Tongue (tissue), 2 donors: Measurements from ENCODE around the gene LUC7L. TPM values are rescaled to one million over a fixed set of nuclear protein-coding genes. Genes with fewer than 3 reads are reported as not detected.
A peak's percentile ranks its signal among the peaks of the same experiment; 100 is the strongest.
"Not testable (repeated sequence)": the region's sequence is repeated elsewhere in the genome, so short reads cannot be mapped to it uniquely, and the experiment has no call there.

Source experiments
- DNase-seq: peaks from one replicate; pipeline ENCODE4 v3.0.0-alpha.2; 2015
- total RNA-seq: library from RNA; depleted of rRNA; stranded (reverse); fragments of >200 nt; gene quantifications from one replicate; pipeline ENCODE4 v1.2.3, GENCODE V29; 2014

The LUC7L gene
- total RNA-seq, 1 donor from 2014 or later, result 60.5 TPM

DNA sequence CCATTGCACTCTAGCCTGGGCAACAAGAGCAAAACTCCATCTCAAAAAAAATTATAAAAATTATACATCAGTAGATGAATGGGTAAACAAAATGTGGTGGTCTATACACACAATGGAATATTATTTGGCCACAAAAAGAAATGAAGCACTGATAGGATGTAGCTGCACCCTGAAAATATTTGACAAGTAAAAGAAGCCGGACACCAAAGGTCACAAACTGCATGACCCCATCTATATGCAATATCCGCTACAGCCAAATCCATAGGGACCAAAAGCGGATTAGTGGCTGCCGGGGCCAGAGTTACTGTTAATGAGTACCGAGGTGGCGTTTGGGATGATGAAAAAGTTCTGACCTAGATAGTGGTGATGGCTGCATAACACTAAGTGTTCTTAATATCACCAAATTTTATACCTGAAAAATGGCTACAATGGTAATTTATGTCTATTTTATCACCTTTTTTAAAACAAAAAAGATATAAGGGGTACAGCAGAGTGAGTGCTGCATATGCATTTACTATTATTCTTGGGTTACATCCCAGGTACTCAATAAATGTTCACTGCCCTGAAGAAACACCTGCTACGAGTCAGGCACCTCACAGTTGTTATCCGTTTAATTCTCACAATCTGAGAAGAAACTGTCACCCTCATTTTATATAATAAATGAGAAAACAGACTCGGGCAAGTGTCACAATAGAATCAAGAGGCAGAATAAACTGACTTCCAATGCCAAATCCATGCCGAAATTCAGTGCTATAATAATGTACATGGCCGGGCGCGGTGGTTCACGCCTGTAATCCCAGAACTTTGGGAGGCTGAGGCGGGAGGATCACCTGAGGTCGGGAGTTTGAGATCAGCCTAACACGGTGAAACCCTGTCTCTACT, 49.8 kb downstream of the LUC7L start:
- DNase-seq, result no peak

DNA sequence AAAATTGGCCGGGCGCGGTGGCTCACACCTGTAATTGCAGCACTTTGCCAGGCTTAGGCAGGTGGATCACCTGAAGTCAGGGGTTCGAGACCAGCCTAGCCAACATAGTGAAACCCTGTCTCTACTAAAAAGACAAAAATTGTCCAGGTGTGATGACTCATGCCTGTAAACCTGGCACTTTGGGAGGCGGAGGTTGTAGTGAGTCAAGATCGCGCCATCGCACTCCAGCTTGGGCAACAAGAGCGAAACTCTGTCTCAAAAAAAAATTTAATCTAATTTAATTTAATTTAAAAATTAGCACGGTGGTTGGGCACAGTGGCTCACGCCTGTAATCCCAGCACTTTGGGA, 50.6 kb downstream of the LUC7L start:
- no peak for DNase-seq

DNA sequence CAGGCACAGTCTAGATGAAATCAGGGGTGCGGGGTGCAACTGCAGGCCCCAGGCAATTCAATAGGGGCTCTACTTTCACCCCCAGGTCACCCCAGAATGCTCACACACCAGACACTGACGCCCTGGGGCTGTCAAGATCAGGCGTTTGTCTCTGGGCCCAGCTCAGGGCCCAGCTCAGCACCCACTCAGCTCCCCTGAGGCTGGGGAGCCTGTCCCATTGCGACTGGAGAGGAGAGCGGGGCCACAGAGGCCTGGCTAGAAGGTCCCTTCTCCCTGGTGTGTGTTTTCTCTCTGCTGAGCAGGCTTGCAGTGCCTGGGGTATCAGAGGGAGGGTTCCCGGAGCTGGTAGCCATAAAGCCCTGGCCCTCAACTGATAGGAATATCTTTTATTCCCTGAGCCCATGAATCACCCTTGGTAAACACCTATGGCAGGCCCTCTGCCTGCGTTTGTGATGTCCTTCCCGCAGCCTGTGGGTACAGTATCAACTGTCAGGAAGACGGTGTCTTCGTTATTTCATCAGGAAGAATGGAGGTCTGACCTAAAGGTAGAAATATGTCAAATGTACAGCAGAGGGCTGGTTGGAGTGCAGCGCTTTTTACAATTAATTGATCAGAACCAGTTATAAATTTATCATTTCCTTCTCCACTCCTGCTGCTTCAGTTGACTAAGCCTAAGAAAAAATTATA, 51.1 kb downstream of the LUC7L start:
- no peak for DNase-seq

DNA sequence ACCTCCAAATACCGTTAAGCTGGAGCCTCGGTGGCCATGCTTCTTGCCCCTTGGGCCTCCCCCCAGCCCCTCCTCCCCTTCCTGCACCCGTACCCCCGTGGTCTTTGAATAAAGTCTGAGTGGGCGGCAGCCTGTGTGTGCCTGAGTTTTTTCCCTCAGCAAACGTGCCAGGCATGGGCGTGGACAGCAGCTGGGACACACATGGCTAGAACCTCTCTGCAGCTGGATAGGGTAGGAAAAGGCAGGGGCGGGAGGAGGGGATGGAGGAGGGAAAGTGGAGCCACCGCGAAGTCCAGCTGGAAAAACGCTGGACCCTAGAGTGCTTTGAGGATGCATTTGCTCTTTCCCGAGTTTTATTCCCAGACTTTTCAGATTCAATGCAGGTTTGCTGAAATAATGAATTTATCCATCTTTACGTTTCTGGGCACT, 51.8 kb downstream of the LUC7L start:
- DNase-seq, result peak; percentile 79

DNA sequence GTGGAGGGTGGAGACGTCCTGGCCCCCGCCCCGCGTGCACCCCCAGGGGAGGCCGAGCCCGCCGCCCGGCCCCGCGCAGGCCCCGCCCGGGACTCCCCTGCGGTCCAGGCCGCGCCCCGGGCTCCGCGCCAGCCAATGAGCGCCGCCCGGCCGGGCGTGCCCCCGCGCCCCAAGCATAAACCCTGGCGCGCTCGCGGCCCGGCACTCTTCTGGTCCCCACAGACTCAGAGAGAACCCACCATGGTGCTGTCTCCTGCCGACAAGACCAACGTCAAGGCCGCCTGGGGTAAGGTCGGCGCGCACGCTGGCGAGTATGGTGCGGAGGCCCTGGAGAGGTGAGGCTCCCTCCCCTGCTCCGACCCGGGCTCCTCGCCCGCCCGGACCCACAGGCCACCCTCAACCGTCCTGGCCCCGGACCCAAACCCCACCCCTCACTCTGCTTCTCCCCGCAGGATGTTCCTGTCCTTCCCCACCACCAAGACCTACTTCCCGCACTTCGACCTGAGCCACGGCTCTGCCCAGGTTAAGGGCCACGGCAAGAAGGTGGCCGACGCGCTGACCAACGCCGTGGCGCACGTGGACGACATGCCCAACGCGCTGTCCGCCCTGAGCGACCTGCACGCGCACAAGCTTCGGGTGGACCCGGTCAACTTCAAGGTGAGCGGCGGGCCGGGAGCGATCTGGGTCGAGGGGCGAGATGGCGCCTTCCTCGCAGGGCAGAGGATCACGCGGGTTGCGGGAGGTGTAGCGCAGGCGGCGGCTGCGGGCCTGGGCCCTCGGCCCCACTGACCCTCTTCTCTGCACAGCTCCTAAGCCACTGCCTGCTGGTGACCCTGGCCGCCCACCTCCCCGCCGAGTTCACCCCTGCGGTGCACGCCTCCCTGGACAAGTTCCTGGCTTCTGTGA, 52.5 kb downstream of the LUC7L start, which contains the start of gene HBA1:
Gene HBA1, plus strand, starts transcription at position 204 of the 906 bp plus-strand sequence. Its CDS starts 37 bp downstream, at position 241.
- DNase-seq, result not testable (repeated sequence)

DNA sequence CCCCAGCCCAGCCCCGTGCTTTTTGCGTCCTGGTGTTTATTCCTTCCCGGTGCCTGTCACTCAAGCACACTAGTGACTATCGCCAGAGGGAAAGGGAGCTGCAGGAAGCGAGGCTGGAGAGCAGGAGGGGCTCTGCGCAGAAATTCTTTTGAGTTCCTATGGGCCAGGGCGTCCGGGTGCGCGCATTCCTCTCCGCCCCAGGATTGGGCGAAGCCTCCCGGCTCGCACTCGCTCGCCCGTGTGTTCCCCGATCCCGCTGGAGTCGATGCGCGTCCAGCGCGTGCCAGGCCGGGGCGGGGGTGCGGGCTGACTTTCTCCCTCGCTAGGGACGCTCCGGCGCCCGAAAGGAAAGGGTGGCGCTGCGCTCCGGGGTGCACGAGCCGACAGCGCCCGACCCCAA, 53.2 kb downstream of the LUC7L start:
- not testable (repeated sequence) for DNase-seq

DNA sequence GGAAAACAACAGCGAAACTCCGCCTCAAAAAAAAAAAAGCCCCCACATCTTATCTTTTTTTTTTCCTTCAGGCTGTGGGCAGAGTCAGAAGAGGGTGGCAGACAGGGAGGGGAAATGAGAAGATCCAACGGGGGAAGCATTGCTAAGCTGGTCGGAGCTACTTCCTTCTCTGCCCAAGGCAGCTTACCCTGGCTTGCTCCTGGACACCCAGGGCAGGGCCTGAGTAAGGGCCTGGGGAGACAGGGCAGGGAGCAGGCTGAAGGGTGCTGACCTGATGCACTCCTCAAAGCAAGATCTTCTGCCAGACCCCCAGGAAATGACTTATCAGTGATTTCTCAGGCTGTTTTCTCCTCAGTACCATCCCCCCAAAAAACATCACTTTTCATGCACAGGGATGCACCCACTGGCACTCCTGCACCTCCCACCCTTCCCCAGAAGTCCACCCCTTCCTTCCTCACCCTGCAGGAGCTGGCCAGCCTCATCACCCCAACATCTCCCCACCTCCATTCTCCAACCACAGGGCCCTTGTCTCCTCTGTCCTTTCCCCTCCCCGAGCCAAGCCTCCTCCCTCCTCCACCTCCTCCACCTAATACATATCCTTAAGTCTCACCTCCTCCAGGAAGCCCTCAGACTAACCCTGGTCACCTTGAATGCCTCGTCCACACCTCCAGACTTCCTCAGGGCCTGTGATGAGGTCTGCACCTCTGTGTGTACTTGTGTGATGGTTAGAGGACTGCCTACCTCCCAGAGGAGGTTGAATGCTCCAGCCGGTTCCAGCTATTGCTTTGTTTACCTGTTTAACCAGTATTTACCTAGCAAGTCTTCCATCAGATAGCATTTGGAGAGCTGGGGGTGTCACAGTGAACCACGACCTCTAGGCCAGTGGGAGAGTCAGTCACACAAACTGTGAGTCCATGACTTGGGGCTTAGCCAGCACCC, 54.0 kb downstream of the LUC7L start:
- no peak for DNase-seq

DNA sequence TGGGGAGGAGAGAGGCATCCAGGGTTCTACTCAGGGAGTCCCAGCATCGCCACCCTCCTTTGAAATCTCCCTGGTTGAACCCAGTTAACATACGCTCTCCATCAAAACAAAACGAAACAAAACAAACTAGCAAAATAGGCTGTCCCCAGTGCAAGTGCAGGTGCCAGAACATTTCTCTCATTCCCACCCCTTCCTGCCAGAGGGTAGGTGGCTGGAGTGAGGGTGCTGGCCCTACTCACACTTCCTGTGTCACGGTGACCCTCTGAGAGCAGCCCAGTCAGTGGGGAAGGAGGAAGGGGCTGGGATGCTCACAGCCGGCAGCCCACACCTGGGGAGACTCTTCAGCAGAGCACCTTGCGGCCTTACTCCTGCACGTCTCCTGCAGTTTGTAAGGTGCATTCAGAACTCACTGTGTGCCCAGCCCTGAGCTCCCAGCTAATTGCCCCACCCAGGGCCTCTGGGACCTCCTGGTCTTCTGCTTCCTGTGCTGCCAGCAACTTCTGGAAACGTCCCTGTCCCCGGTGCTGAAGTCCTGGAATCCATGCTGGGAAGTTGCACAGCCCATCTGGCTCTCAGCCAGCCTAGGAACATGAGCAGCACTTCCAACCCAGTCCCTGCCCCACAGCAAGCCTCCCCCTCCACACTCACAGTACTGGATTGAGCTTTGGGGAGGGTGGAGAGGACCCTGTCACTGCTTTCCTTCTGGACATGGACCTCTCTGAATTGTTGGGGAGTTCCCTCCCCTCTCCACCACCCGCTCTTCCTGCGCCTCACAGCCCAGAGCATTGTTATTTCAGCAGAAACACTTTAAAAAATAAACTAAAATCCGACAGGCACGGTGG, 55.1 kb downstream of the LUC7L start:
- DNase-seq, result peak; percentile 60

DNA sequence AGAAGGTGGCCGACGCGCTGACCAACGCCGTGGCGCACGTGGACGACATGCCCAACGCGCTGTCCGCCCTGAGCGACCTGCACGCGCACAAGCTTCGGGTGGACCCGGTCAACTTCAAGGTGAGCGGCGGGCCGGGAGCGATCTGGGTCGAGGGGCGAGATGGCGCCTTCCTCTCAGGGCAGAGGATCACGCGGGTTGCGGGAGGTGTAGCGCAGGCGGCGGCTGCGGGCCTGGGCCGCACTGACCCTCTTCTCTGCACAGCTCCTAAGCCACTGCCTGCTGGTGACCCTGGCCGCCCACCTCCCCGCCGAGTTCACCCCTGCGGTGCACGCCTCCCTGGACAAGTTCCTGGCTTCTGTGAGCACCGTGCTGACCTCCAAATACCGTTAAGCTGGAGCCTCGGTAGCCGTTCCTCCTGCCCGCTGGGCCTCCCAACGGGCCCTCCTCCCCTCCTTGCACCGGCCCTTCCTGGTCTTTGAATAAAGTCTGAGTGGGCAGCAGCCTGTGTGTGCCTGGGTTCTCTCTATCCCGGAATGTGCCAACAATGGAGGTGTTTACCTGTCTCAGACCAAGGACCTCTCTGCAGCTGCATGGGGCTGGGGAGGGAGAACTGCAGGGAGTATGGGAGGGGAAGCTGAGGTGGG, 55.9 kb downstream of the LUC7L start:
- not testable (repeated sequence) for DNase-seq

DNA sequence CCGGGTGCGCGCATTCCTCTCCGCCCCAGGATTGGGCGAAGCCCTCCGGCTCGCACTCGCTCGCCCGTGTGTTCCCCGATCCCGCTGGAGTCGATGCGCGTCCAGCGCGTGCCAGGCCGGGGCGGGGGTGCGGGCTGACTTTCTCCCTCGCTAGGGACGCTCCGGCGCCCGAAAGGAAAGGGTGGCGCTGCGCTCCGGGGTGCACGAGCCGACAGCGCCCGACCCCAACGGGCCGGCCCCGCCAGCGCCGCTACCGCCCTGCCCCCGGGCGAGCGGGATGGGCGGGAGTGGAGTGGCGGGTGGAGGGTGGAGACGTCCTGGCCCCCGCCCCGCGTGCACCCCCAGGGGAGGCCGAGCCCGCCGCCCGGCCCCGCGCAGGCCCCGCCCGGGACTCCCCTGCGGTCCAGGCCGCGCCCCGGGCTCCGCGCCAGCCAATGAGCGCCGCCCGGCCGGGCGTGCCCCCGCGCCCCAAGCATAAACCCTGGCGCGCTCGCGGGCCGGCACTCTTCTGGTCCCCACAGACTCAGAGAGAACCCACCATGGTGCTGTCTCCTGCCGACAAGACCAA, 56.8 kb downstream of the LUC7L start, which contains the start of gene HBA2:
Gene HBA2, plus strand, starts transcription at position 503 of the 568 bp plus-strand sequence. Its CDS starts 37 bp downstream, at position 540.
- not testable (repeated sequence) for DNase-seq

DNA sequence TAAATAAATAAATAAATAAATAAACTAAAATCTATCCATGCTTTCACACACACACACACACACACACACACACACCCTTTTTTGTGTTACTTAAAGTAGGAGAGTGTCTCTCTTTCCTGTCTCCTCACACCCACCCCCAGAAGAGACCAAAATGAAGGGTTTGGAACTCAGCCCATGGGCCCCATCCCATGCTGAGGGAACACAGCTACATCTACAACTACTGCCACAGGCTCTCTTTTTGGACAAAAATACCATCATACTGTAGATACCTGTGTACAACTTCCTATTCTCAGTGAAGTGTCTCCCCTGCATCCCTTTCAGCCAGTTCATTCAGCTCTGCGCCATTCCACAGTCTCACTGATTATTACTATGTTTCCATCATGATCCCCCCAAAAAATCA, 58.5 kb downstream of the LUC7L start:
- DNase-seq, result no peak

DNA sequence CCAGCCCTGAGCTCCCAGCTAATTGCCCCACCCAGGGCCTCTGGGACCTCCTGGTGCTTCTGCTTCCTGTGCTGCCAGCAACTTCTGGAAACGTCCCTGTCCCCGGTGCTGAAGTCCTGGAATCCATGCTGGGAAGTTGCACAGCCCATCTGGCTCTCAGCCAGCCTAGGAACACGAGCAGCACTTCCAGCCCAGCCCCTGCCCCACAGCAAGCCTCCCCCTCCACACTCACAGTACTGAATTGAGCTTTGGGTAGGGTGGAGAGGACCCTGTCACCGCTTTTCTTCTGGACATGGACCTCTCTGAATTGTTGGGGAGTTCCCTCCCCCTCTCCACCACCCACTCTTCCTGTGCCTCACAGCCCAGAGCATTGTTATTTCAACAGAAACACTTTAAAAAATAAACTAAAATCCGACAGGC, 59.2 kb downstream of the LUC7L start:
- peak; percentile 44 for DNase-seq

DNA sequence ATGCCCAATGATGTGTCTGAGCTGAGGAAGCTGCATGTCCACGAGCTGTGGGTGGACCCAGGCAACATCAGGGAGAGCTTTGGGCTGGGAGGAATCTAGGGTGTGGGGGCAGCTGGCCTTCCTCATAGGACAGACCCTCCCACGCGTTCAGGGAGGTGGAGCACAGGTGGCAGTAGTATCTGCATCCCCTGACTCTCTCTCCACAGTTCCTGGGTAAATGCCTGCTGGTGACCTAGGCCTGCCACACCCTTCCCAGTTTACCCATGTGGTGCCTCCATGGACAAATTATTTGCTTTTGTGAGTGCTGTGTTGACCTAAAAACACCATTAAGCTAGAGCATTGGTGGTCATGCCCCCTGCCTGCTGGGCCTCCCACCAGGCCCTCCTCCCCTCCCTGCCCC, 60.2 kb downstream of the LUC7L start:
- no peak for DNase-seq

DNA sequence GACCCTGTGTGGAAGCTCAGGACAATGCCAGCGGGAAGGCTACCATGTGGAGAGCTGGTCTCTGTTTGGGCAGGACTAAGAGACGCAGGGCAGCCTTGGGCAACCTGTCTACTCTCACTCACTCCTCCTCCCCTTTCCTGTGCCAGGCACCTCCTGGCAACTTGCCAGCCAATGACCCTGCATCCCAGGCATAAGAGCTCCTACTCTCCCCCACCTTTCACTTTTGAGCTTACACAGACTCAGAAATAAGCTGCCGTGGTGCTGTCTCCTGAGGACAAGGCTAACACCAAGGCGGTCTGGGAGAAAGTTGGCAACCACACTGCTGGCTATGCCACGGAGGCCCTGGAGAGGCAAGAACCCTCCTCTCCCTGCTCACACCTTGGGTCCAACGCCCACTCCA, 60.8 kb downstream of the LUC7L start:
- no peak for DNase-seq

DNA sequence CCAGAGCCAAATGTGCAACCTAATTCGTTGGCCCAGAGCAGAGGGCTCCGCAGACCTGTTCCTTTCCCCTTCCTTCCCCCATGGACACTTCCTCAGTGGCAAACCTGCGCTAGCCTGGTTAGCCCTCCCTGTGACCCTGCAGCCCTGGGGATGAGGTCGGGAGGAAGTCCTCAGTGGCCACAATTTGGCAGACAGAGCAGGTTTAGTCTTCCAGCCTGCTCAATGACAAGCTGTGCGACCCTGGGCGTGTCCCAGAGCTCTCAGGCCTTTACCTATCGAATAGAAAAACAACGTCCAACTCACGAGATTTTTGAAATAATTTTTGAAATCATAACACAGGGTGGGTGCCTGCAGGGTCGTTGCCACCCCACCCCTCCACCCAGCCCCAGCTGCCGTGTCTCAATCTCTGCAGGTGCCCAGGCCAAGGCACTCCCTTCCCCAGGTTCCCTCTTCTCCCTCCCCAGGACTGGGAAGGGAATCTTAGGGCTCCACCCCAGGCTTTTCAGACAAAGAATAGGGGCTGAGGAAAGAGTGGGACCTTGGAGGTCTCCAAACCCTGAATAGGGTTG, 62.0 kb downstream of the LUC7L start:
- DNase-seq, result no peak

DNA sequence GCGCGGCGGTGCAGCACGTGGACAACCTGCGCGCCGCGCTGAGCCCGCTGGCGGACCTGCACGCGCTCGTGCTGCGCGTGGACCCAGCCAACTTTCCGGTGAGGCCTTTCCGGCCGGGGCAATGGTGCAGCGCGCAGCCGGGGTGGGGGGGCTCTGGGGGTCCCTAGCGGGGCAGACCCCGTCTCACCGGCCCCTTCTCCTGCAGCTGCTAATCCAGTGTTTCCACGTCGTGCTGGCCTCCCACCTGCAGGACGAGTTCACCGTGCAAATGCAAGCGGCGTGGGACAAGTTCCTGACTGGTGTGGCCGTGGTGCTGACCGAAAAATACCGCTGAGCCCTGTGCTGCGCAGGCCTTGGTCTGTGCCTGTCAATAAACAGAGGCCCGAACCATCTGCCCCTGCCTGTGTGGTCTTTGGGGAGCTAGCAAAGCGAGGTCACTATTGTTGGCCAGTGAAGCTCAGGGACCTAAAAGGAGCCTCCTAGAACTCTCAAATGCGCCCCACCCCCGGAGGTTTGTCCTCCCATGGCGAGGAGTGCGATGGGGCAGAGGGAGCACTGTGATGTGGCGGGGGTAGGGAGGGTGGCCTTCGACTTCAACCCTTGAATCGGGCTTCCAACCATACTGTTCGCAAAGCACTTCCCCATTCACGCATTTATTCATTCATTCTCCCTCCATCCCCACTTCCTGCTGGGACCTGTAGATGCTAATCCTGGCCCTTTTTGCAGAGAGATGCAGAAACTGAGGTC, 62.7 kb downstream of the LUC7L start:
- DNase-seq, result no peak

DNA sequence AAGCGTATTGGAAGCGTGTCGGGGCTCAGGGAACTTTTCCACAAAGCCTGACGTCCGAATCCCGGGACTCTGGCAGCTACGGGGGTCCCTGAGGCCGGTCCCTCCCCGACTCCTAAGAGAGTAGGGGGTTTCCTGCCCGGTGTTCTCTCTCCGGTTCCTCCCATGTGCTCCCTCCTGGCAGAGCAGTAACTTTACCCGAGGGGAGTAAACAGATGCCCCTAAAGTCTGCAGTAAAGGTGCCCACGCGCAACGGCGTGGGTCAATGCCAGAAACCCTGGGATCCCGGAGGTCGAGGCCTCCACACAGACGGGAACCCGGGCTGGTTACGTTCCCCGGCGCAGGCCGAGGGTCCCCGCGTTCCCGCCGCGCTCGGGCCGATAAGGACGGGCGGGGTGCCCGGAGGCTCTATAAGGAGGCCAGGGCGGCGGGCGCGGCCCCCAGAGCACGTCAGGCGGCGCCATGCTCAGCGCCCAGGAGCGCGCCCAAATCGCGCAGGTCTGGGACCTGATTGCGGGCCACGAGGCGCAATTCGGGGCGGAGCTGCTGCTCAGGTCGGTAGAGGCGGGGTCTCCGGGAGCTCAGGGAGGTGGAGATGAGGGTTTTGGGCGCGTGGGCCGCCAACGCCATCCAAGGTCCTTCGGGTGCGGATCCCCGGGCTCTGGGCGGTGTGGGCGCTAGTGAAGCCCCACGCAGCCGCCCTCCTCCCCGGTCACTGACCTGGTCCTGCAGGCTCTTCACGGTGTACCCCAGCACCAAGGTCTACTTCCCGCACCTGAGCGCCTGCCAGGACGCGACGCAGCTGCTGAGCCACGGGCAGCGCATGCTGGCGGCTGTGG, 63.5 kb downstream of the LUC7L start, which contains the start of gene HBM:
Gene HBM, plus strand, starts transcription at position 440 of the 836 bp plus-strand sequence. Its CDS starts 20 bp downstream, at position 460.
- DNase-seq, result no peak
